Activated naive CD4-positive, alpha-beta T cell treated with anti-CD3 and anti-CD28 coated beads, Interleukin-2, amount 50 U/mL, for 24 hours (primary cell): Measurements from ENCODE around the gene RMND1.

Source experiments
- H3K27ac Mint-ChIP-seq: one replicate; pipeline ENCODE4 v1.8.0; 2021; ENCODE audit warnings: mild to moderate bottlenecking, mixed read lengths
- H3K27me3 Mint-ChIP-seq: one replicate; pipeline ENCODE4 v1.8.0; 2021; ENCODE audit warnings: mixed read lengths
- H3K36me3 Mint-ChIP-seq: one replicate; pipeline ENCODE4 v1.8.0; 2021; ENCODE audit warnings: mixed read lengths
- H3K4me1 Mint-ChIP-seq: one replicate; pipeline ENCODE4 v1.8.0; 2021; ENCODE audit warnings: mixed read lengths
- H3K4me3 Mint-ChIP-seq: one replicate; pipeline ENCODE4 v1.8.0; 2021; ENCODE audit warnings: mild to moderate bottlenecking, mixed read lengths
- H3K9me3 Mint-ChIP-seq: one replicate; pipeline ENCODE4 v1.8.0; 2021; ENCODE audit warnings: mixed read lengths

The RMND1 gene

GRCh38 chr6:151409679-151410078 is 42.2 kb downstream of the RMND1 start:
- no peak overlapping the region for H3K4me3 Mint-ChIP-seq
- no peak overlapping the region for H3K27ac Mint-ChIP-seq
- no peaks in the 10 kb centered on the region for H3K27me3 Mint-ChIP-seq
- peaks cover 6% of the 10 kb centered on the region for H3K36me3 Mint-ChIP-seq
- H3K4me1 Mint-ChIP-seq = peaks cover 33% of the 10 kb centered on the region
- no peaks in the 10 kb centered on the region for H3K9me3 Mint-ChIP-seq

- Mint-ChIP-seq H3K9me3 (no peaks in the 10 kb centered on the region), H3K27ac (no peak overlapping the region), H3K36me3 (peaks cover 2% of the 10 kb centered on the region), H3K27me3 (no peaks in the 10 kb centered on the region), H3K4me1 (peaks cover 29% of the 10 kb centered on the region), H3K4me3 (no peak overlapping the region)
These were observed 42.7 kb downstream of the RMND1 start for GRCh38 chr6:151409260-151409659.

GRCh38 chr6:151408858-151409257 is 43.1 kb downstream of the RMND1 start:
- no peak overlapping the region for H3K4me3 Mint-ChIP-seq
- peaks cover 26% of the 10 kb centered on the region for H3K4me1 Mint-ChIP-seq
- H3K27ac Mint-ChIP-seq = no peak overlapping the region
- H3K9me3 Mint-ChIP-seq = no peaks in the 10 kb centered on the region
- no peaks in the 10 kb centered on the region for H3K36me3 Mint-ChIP-seq
- H3K27me3 Mint-ChIP-seq = no peaks in the 10 kb centered on the region

GRCh38 chr6:151403919-151404308 is 48.0 kb downstream of the RMND1 start:
- no peaks in the 10 kb centered on the region for H3K27me3 Mint-ChIP-seq
- peaks cover 5% of the 10 kb centered on the region for H3K36me3 Mint-ChIP-seq
- peaks cover 51% of the 10 kb centered on the region for H3K4me1 Mint-ChIP-seq
- H3K27ac Mint-ChIP-seq = peak overlapping the region; percentile 80
- H3K4me3 Mint-ChIP-seq = no peak overlapping the region
- no peaks in the 10 kb centered on the region for H3K9me3 Mint-ChIP-seq

- H3K4me3 Mint-ChIP-seq = no peak overlapping the region
- peaks cover 5% of the 10 kb centered on the region for H3K36me3 Mint-ChIP-seq
- no peaks in the 10 kb centered on the region for H3K27me3 Mint-ChIP-seq
- peaks cover 64% of the 10 kb centered on the region for H3K4me1 Mint-ChIP-seq
- no peak overlapping the region for H3K27ac Mint-ChIP-seq
- H3K9me3 Mint-ChIP-seq = no peaks in the 10 kb centered on the region
These were observed 49.7 kb downstream of the RMND1 start for GRCh38 chr6:151402228-151402627.

- H3K27me3 Mint-ChIP-seq = no peaks in the 10 kb centered on the region
- H3K36me3 Mint-ChIP-seq = peaks cover 5% of the 10 kb centered on the region
- H3K27ac Mint-ChIP-seq = peak overlapping the region; percentile 72
- H3K4me1 Mint-ChIP-seq = peaks cover 68% of the 10 kb centered on the region
- no peaks in the 10 kb centered on the region for H3K9me3 Mint-ChIP-seq
- H3K4me3 Mint-ChIP-seq = peak overlapping the region; percentile 44
These were observed 51.5 kb downstream of the RMND1 start for GRCh38 chr6:151400473-151400872.

GRCh38 chr6:151399679-151400078 is 52.2 kb downstream of the RMND1 start:
- H3K9me3 Mint-ChIP-seq = no peaks in the 10 kb centered on the region
- no peak overlapping the region for H3K27ac Mint-ChIP-seq
- no peaks in the 10 kb centered on the region for H3K27me3 Mint-ChIP-seq
- peaks cover 5% of the 10 kb centered on the region for H3K36me3 Mint-ChIP-seq
- peaks cover 76% of the 10 kb centered on the region for H3K4me1 Mint-ChIP-seq
- no peak overlapping the region for H3K4me3 Mint-ChIP-seq

- peak overlapping the region; percentile 98 for H3K27ac Mint-ChIP-seq
These were observed 58.5 kb downstream of the RMND1 start for GRCh38 chr6:151393410-151393809.

GRCh38 chr6:151392427-151392826 is 59.5 kb downstream of the RMND1 start:
- H3K27ac Mint-ChIP-seq = peak overlapping the region; percentile 98
- no peaks in the 10 kb centered on the region for H3K27me3 Mint-ChIP-seq
- H3K9me3 Mint-ChIP-seq = no peaks in the 10 kb centered on the region
- peaks cover 70% of the 10 kb centered on the region for H3K4me1 Mint-ChIP-seq
- H3K36me3 Mint-ChIP-seq = no peaks in the 10 kb centered on the region
- H3K4me3 Mint-ChIP-seq = peak overlapping the region; percentile 95

More at GRCh38 chr6:151393410-151393809, 58.5 kb downstream of the RMND1 start:
- no peaks in the 10 kb centered on the region for H3K9me3 Mint-ChIP-seq
- H3K36me3 Mint-ChIP-seq = no peaks in the 10 kb centered on the region
- peaks cover 70% of the 10 kb centered on the region for H3K4me1 Mint-ChIP-seq
- no peaks in the 10 kb centered on the region for H3K27me3 Mint-ChIP-seq
- H3K4me3 Mint-ChIP-seq = peak overlapping the region; percentile 95

GRCh38 chr6:151391471-151392413 is 60.2 kb downstream of the RMND1 start, which contains the start of gene ZBTB2:
TSS of gene ZBTB2 (minus strand) at chr6:151391559. CDS start at chr6:151373637, 17,922 bp downstream.
- Mint-ChIP-seq H3K9me3 (no peaks in the 10 kb centered on the region), H3K36me3 (no peaks in the 10 kb centered on the region), H3K27ac (peak within 1 kb of the TSS; percentile 98), H3K27me3 (no peaks in the 10 kb centered on the region), H3K4me1 (peaks cover 71% of the 10 kb centered on the region), H3K4me3 (peak within 1 kb of the TSS; percentile 95)

- no peaks in the 10 kb centered on the region for H3K9me3 Mint-ChIP-seq
- no peaks in the 10 kb centered on the region for H3K36me3 Mint-ChIP-seq
- H3K4me3 Mint-ChIP-seq = peak overlapping the region; percentile 76
- H3K4me1 Mint-ChIP-seq = peaks cover 65% of the 10 kb centered on the region
- no peak overlapping the region for H3K27ac Mint-ChIP-seq
- H3K27me3 Mint-ChIP-seq = no peaks in the 10 kb centered on the region
These were observed 61.0 kb downstream of the RMND1 start for GRCh38 chr6:151390851-151391470.

- Mint-ChIP-seq H3K36me3 (no peaks in the 10 kb centered on the region), H3K9me3 (no peaks in the 10 kb centered on the region), H3K27me3 (no peaks in the 10 kb centered on the region), H3K4me1 (peaks cover 67% of the 10 kb centered on the region), H3K4me3 (peak overlapping the region; percentile 76), H3K27ac (peak overlapping the region; percentile 59)
These were observed 61.6 kb downstream of the RMND1 start for GRCh38 chr6:151390276-151390850.

- Mint-ChIP-seq H3K4me1 (peaks cover 67% of the 10 kb centered on the region), H3K27me3 (no peaks in the 10 kb centered on the region), H3K4me3 (peak overlapping the region; percentile 97), H3K9me3 (no peaks in the 10 kb centered on the region), H3K27ac (peak overlapping the region; percentile 96), H3K36me3 (no peaks in the 10 kb centered on the region)
These were observed 62.2 kb downstream of the RMND1 start for GRCh38 chr6:151389618-151390275.

GRCh38 chr6:151388997-151389617 is 62.8 kb downstream of the RMND1 start:
- H3K27ac Mint-ChIP-seq = peak overlapping the region; percentile 96
- peaks cover 2% of the 10 kb centered on the region for H3K36me3 Mint-ChIP-seq
- H3K4me1 Mint-ChIP-seq = peaks cover 67% of the 10 kb centered on the region

GRCh38 chr6:151388236-151388635 is 63.7 kb downstream of the RMND1 start:
- peaks cover 63% of the 10 kb centered on the region for H3K4me1 Mint-ChIP-seq
- peaks cover 7% of the 10 kb centered on the region for H3K36me3 Mint-ChIP-seq
- no peaks in the 10 kb centered on the region for H3K27me3 Mint-ChIP-seq
- H3K27ac Mint-ChIP-seq = peak overlapping the region; percentile 55
- no peaks in the 10 kb centered on the region for H3K9me3 Mint-ChIP-seq
- H3K4me3 Mint-ChIP-seq = no peak overlapping the region

More at GRCh38 chr6:151388997-151389617, 62.8 kb downstream of the RMND1 start:
- H3K4me3 Mint-ChIP-seq = peak overlapping the region; percentile 97
- no peaks in the 10 kb centered on the region for H3K27me3 Mint-ChIP-seq
- H3K9me3 Mint-ChIP-seq = no peaks in the 10 kb centered on the region
